HepG2 (cell line): ENCODE data around the gene NDUFA5. TPM values are rescaled to one million over a fixed set of nuclear protein-coding genes. Genes with fewer than 3 reads are reported as not detected.

ENCODE experiments used
- ATF7 ChIP-seq, 2 experiments: fragments of 450-650 bp in 1 of 2; sonication (generic) in 1 of 2; formaldehyde crosslinking in 1 of 2; IDR thresholded peaks; 2 replicates each; pipeline versions ENCODE4 v1.4.0 to v1.6.1; 2016 to 2020; ENCODE audit warnings: antibody characterized with exemption in 1 of 2, mild to moderate bottlenecking in 1 of 2, missing genetic modification reagents in 1 of 2
- FOXM1 ChIP-seq: sonication (generic); formaldehyde crosslinking; IDR thresholded peaks from 2 replicates; pipeline ENCODE4 v1.5.0; 2020; ENCODE audit warnings: missing genetic modification reagents
- HMG20A ChIP-seq: IDR thresholded peaks from 2 replicates; pipeline ENCODE4 v1.6.1; 2016; ENCODE audit warnings: borderline replicate concordance
- JUNB ChIP-seq: sonication (generic); formaldehyde crosslinking; IDR thresholded peaks from 2 replicates; pipeline ENCODE4 v1.8.0; 2022; ENCODE audit warnings: missing genetic modification reagents, mild to moderate bottlenecking, borderline replicate concordance
- LBX2 ChIP-seq: sonication (generic); formaldehyde crosslinking; IDR thresholded peaks from 2 replicates; pipeline ENCODE4 v1.5.0; 2020; ENCODE audit warnings: missing genetic modification reagents, mild to moderate bottlenecking, borderline replicate concordance
- NR1H2 ChIP-seq: sonication (generic); formaldehyde crosslinking; IDR thresholded peaks from 2 replicates; pipeline ENCODE4 v1.8.1; 2022; ENCODE audit warnings: low read depth, missing genetic modification reagents, borderline replicate concordance
- SIX4 ChIP-seq: sonication (generic); formaldehyde crosslinking; IDR thresholded peaks from 2 replicates; pipeline ENCODE4 v1.4.0; 2020; ENCODE audit warnings: missing genetic modification reagents
- SP4 ChIP-seq: sonication (generic); formaldehyde crosslinking; IDR thresholded peaks from 2 replicates; pipeline ENCODE4 v1.8.1; 2023; ENCODE audit warnings: mild to moderate bottlenecking, missing genetic modification reagents
- SRSF9 ChIP-seq: fragments of 200-400 bp; formaldehyde crosslinking; IDR thresholded peaks from 2 replicates; pipeline ENCODE4 v1.6.1; 2018; ENCODE audit warnings: borderline replicate concordance, mild to moderate bottlenecking, low read depth, low read length; ENCODE audit not compliant: insufficient read depth, poor library complexity, severe bottlenecking
- TEAD2 ChIP-seq: sonication (generic); formaldehyde crosslinking; IDR thresholded peaks from 2 replicates; pipeline ENCODE4 v1.9.0; 2021; ENCODE audit warnings: missing genetic modification reagents
- TGIF2 ChIP-seq: IDR thresholded peaks from 2 replicates; pipeline ENCODE4 v1.6.1; 2016; ENCODE audit warnings: control low read depth, missing compliant biosample characterization
- UBTF ChIP-seq: sonication (generic); formaldehyde crosslinking; IDR thresholded peaks from 2 replicates; pipeline ENCODE4 v1.4.0; 2020; ENCODE audit warnings: mild to moderate bottlenecking, missing genetic modification reagents
- ZFP82 ChIP-seq: sonication (generic); formaldehyde crosslinking; IDR thresholded peaks from 2 replicates; pipeline ENCODE4 v1.5.1; 2020; ENCODE audit warnings: mild to moderate bottlenecking, missing genetic modification reagents, borderline replicate concordance
- ZNF251 ChIP-seq: sonication (generic); formaldehyde crosslinking; IDR thresholded peaks from 2 replicates; pipeline ENCODE4 v1.9.0; 2021; ENCODE audit warnings: mild to moderate bottlenecking, missing genetic modification reagents
- ZNF549 ChIP-seq: sonication (generic); formaldehyde crosslinking; IDR thresholded peaks from 2 replicates; pipeline ENCODE4 v1.5.0; 2020; ENCODE audit warnings: missing genetic modification reagents
- ZNF777 ChIP-seq: sonication (generic); formaldehyde crosslinking; IDR thresholded peaks from 2 replicates; pipeline ENCODE4 v1.4.0; 2020; ENCODE audit warnings: missing genetic modification reagents
- ZNF782 ChIP-seq: sonication (generic); formaldehyde crosslinking; IDR thresholded peaks from 2 replicates; pipeline ENCODE4 v1.4.0; 2020; ENCODE audit warnings: missing genetic modification reagents, mild to moderate bottlenecking, borderline replicate concordance
- polyA plus RNA-seq, 8 experiments: library from polyadenylated mRNA; depleted of rRNA in 3 of 8; stranded (reverse) in 7 of 8; unstranded in 1 of 8; fragments of >200 nt; fragmentation: Illumina TruSeq in 4 of 8; extraction: Trizol in 4 of 8; gene quantifications; 2 replicates each; pipeline versions ENCODE4 v1.2.1 to v1.2.3, GENCODE V29; 2011 to 2016; ENCODE audit warnings: low read depth in 4 of 8, missing spikeins in 1 of 8, mixed read lengths in 1 of 8; ENCODE audit not compliant: insufficient read depth in 1 of 8
- total RNA-seq, 5 experiments: library from RNA; depleted of rRNA; stranded (reverse); fragments of >200 nt; fragmentation: Illumina TruSeq; extraction: Trizol; gene quantifications; 2 replicates each; pipeline ENCODE4 v1.2.3, GENCODE V29; 2016; ENCODE audit warnings: low read depth in 1 of 5
- TF ChIP-seq, protein P1 (sequence below): sonication (generic); formaldehyde crosslinking; IDR thresholded peaks from 2 replicates; pipeline ENCODE4 v1.4.0; 2020; ENCODE audit warnings: missing genetic modification reagents
- TF ChIP-seq, protein P2 (sequence below): sonication (generic); formaldehyde crosslinking; IDR thresholded peaks from 2 replicates; pipeline ENCODE4 v1.8.0; 2022; ENCODE audit warnings: missing genetic modification reagents, mild to moderate bottlenecking, moderate library complexity, borderline replicate concordance
- TF ChIP-seq, protein P3 (sequence below): sonication (generic); formaldehyde crosslinking; IDR thresholded peaks from 2 replicates; pipeline ENCODE4 v1.4.0; 2020; ENCODE audit warnings: mild to moderate bottlenecking, low read depth, missing genetic modification reagents

Gene NDUFA5
- total and polyA plus RNA-seq, 2 of the 13 experiments (the other 11 are each of a cell fraction or from before 2014, with no cell fraction given) = 16.9 to 55.9 TPM

DNA sequence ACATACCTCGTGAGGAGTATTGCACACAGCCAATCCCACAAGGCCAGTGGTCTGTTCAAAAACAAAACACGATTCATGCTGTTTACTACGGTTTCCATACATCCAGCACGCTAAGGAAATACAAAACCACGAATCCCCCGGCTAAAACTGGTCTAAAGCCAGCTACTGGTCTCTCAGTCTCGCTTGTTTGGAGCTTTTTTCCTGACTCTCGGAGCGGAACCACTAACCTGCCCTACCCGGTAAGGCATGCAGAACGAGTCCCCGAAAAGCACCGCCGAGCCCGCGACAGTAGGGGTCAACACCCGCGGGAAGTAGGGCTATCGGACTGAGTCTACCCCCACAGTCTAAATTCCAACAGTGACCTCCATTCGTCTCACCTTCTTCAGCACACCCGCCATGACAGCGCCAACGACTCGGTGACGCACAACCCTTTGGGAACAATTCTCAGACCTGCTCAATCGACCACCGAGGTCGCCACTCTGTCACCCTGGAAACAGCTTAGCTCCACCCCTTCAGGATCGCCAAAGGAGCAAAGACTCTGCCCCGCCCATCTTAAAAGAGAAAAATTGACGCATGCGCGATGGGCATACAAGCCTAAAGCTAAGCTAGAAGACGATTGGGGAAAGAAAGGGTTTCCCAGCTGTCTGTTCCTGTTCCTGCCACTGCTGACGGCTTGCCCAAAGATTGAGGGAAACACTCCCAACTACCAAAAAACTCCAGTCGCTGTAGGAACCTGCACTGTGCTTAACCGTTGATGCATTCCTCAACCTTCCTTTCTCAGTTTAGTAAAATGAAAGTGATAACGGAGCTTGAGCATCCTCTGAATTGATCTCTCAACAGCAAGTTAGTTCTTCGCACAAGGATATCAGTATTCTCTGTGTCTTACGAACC lies at the start of gene NDUFA5 (continued):
- TF ChIP-seq UBTF (CRISPR knock-in tag) = peak; percentile 46; the same call in 1 of the 2 replicates
- TF ChIP-seq TGIF2 (CRISPR knock-in tag) = peak; percentile 83
- no peak for TF ChIP-seq NR1H2
- TF ChIP-seq ZNF782 (CRISPR knock-in tag) = no peak
- no peak for TF ChIP-seq TEAD2 (CRISPR knock-in tag)
- TF ChIP-seq SIX4 (CRISPR knock-in tag) = no peak
- peak; percentile 81 for TF ChIP-seq SP4 (CRISPR knock-in tag)
- TF ChIP-seq ZFP82 (CRISPR knock-in tag) = no peak
- no peak for TF ChIP-seq ATF7 (IDR thresholded peaks at IDR 0.05)
- TF ChIP-seq ATF7 (CRISPR knock-in tag; IDR thresholded peaks at IDR 0.05) = no peak
- TF ChIP-seq SRSF9 = no peak
- TF ChIP-seq, protein P1, sequence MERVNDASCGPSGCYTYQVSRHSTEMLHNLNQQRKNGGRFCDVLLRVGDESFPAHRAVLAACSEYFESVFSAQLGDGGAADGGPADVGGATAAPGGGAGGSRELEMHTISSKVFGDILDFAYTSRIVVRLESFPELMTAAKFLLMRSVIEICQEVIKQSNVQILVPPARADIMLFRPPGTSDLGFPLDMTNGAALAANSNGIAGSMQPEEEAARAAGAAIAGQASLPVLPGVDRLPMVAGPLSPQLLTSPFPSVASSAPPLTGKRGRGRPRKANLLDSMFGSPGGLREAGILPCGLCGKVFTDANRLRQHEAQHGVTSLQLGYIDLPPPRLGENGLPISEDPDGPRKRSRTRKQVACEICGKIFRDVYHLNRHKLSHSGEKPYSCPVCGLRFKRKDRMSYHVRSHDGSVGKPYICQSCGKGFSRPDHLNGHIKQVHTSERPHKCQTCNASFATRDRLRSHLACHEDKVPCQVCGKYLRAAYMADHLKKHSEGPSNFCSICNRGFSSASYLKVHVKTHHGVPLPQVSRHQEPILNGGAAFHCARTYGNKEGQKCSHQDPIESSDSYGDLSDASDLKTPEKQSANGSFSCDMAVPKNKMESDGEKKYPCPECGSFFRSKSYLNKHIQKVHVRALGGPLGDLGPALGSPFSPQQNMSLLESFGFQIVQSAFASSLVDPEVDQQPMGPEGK (CRISPR knock-in tag) = no peak
- TF ChIP-seq ZNF251 = no peak
- TF ChIP-seq LBX2 = no peak
- 0 out of 2 replicates have a peak, but pooled peaks have one; percentile 29 for TF ChIP-seq ZNF777 (CRISPR knock-in tag)
- TF ChIP-seq, protein P2, sequence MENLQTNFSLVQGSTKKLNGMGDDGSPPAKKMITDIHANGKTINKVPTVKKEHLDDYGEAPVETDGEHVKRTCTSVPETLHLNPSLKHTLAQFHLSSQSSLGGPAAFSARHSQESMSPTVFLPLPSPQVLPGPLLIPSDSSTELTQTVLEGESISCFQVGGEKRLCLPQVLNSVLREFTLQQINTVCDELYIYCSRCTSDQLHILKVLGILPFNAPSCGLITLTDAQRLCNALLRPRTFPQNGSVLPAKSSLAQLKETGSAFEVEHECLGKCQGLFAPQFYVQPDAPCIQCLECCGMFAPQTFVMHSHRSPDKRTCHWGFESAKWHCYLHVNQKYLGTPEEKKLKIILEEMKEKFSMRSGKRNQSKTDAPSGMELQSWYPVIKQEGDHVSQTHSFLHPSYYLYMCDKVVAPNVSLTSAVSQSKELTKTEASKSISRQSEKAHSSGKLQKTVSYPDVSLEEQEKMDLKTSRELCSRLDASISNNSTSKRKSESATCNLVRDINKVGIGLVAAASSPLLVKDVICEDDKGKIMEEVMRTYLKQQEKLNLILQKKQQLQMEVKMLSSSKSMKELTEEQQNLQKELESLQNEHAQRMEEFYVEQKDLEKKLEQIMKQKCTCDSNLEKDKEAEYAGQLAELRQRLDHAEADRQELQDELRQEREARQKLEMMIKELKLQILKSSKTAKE (CRISPR knock-in tag) = no peak
- TF ChIP-seq FOXM1 = no peak
- TF ChIP-seq, protein P3, sequence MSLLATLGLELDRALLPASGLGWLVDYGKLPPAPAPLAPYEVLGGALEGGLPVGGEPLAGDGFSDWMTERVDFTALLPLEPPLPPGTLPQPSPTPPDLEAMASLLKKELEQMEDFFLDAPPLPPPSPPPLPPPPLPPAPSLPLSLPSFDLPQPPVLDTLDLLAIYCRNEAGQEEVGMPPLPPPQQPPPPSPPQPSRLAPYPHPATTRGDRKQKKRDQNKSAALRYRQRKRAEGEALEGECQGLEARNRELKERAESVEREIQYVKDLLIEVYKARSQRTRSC = no peak
- TF ChIP-seq JUNB (CRISPR knock-in tag) = no peak
- TF ChIP-seq ZNF549 (CRISPR knock-in tag) = no peak
- no peak for TF ChIP-seq HMG20A (CRISPR knock-in tag)
